Stomach smooth muscle (tissue), 2 donors: ENCODE data around the gene SPATA6.
"Not testable (repeated sequence)": the region's sequence is repeated elsewhere in the genome, so short reads cannot be mapped to it uniquely, and the experiment has no call there.

ENCODE experiments used
- H3K27ac ChIP-seq: one replicate; pipeline ENCODE4 v1.7.0; 2013; ENCODE audit warnings: mild to moderate bottlenecking, low read length, inconsistent platforms
- H3K27me3 ChIP-seq, 2 donors: one replicate each; pipeline ENCODE4 v1.7.0; 2013; ENCODE audit warnings: low read length in 2 of 2; ENCODE audit not compliant: insufficient read depth in 2 of 2, control insufficient read depth in 1 of 2
- H3K36me3 ChIP-seq, 2 donors: one replicate each; pipeline ENCODE4 v1.7.0; 2013; ENCODE audit warnings: low read length in 2 of 2; ENCODE audit not compliant: control insufficient read depth in 2 of 2, insufficient read depth in 2 of 2
- H3K4me1 ChIP-seq: one replicate; pipeline ENCODE4 v1.7.0; 2013; ENCODE audit warnings: low read length; ENCODE audit not compliant: control insufficient read depth, insufficient read depth
- H3K4me3 ChIP-seq, 2 donors: one replicate each; pipeline ENCODE4 v1.7.0; 2013; ENCODE audit warnings: low read length in 2 of 2
- H3K9ac ChIP-seq, 2 donors: one replicate each; pipeline ENCODE4 v1.7.0; 2013; ENCODE audit warnings: low read length in 2 of 2, mild to moderate bottlenecking in 1 of 2
- H3K9me3 ChIP-seq, 2 donors: one replicate each; pipeline ENCODE4 v1.7.0; 2013; ENCODE audit warnings: low read length in 2 of 2; ENCODE audit not compliant: control insufficient read depth in 2 of 2
- donor health status: healthy.
- donor health status: Pancreatic carcinoma.

The SPATA6 gene

GRCh38 chr1:48471691-48472576 lies at the start of gene SPATA6:
SPATA6 (minus strand) TSS chr1:48472204; CDS start chr1:48472008, 196 bp downstream.
- Histone ChIP-seq H3K4me3 (peak within 1 kb of the TSS; percentile 87 to 92), H3K27ac (peak within 1 kb of the TSS; percentile 95), H3K9ac (peak within 1 kb of the TSS; percentile 79 to 96), H3K36me3 (no peaks in the 10 kb centered on the region), H3K9me3 (no peaks in the 10 kb centered on the region), H3K27me3 (no peaks in the 10 kb centered on the region), H3K4me1 (peaks cover 14% of the 10 kb centered on the region)

DNA sequence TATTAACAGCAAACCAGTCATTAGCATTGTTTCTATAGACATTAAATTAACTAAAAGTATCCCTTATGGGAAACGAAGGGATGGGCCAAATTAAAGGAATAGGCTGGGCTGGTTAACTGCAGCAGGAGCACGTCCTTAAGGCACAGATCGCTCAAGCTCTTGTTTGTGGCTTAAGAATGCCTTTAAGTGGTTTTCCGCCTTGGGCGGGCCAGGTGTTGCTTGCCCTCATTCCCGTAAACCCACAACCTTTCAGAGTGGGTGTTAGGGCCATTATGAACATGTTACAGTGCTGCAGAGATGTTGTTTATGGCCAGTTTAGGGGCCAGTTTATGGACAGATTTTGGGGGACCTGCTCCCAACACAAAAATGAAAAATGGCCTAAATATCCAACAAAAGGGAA lies 47.9 kb upstream of the SPATA6 start:
- H3K4me1 ChIP-seq, H3K9me3 ChIP-seq, H3K9ac ChIP-seq, H3K36me3 ChIP-seq, H3K27ac ChIP-seq, H3K27me3 ChIP-seq, H3K4me3 ChIP-seq: not testable (repeated sequence)

- no peaks in the 10 kb centered on the region for H3K27me3 ChIP-seq
- no peaks in the 10 kb centered on the region for H3K9me3 ChIP-seq
- no peaks in the 10 kb centered on the region for H3K4me1 ChIP-seq
- H3K27ac ChIP-seq: no peak overlapping the region
- no peak overlapping the region for H3K4me3 ChIP-seq
- H3K9ac ChIP-seq: no peak overlapping the region
- H3K36me3 ChIP-seq: no peaks in the 10 kb centered on the region
Observed at GRCh38 chr1:48506870-48507269, 34.9 kb upstream of the SPATA6 start.

DNA sequence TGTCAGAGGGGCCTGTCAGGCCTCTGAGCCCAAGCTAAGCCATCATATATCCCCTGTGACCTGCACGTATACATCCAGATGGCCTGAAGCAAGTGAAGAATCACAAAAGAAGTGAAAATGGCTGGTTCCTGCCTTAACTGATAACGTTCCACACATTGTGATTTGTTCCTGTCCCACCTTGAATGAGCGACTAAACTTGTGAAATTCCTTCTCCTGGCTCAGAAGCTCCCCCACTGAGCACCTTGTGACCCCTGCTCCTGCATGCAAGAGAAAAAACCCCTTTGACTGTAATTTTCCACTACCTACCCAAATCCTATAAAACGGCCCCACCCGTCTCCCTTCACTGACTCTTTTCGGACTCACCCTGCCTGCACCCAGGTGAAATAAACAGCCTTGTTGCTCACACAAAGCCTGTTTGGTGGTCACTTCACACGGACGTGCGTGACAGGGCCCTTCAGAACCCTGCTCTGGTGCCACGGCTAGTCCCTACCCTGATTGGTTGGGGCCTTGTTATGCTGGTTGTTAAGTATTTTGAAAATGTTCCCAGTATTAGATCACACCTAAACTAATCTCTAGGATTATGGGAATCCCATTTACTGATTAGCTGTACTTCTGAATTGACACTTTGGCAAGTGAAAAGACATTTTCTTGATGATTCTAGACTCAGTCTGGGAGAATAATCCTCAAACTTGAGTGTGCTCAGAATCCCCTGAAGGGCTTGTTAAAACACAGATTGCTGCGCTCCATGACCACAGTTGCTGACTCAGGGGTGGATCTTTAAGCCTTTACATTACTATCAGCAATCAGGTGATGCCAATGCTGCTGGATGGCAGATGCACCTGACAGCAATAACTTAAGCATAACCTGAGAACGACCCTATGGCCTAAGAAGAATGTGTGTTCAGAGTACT lies 28.8 kb upstream of the SPATA6 start:
- Histone ChIP-seq H3K27ac (no peak overlapping the region), H3K4me1 (peaks cover 2% of the 10 kb centered on the region), H3K27me3 (no peaks in the 10 kb centered on the region), H3K9me3 (no peaks in the 10 kb centered on the region), H3K9ac (no peak overlapping the region), H3K4me3 (no peak overlapping the region), H3K36me3 (no peaks in the 10 kb centered on the region)

DNA sequence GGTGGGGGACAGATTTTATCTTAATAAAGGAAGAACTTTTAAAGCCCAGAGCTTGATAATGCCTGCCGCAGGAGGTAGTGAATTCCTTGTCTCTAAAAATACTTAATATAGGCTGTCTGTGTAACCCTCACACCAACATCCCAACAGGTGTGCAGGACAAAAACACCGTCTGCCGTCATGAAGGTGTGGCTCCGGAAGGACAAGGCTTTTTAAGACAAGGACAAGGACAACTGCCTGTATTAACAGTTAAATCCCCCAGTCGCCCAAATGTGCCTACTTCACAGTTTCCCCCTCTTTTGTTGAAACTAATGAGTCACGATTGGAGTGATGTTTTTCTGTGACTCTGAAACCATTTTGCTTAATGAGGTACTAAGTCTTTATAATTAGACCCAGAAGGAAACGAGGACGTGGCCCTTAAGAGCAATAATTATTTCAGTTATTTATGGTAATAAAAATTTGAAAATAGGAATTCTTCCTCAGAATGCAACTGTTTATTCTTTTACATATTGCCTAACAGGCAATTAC lies 27.3 kb upstream of the SPATA6 start:
- Histone ChIP-seq H3K27ac (no peak overlapping the region), H3K4me3 (no peak overlapping the region), H3K9ac (no peak overlapping the region), H3K27me3 (no peaks in the 10 kb centered on the region), H3K4me1 (peaks cover 7% of the 10 kb centered on the region), H3K9me3 (no peaks in the 10 kb centered on the region), H3K36me3 (no peaks in the 10 kb centered on the region)

- Histone ChIP-seq H3K9me3 (no peaks in the 10 kb centered on the region), H3K4me3 (no peak overlapping the region), H3K27ac (no peak overlapping the region), H3K27me3 (no peaks in the 10 kb centered on the region), H3K4me1 (peaks cover 13% of the 10 kb centered on the region), H3K9ac (no peak overlapping the region), H3K36me3 (no peaks in the 10 kb centered on the region)
Observed at GRCh38 chr1:48498096-48498791, 26.2 kb upstream of the SPATA6 start.

DNA sequence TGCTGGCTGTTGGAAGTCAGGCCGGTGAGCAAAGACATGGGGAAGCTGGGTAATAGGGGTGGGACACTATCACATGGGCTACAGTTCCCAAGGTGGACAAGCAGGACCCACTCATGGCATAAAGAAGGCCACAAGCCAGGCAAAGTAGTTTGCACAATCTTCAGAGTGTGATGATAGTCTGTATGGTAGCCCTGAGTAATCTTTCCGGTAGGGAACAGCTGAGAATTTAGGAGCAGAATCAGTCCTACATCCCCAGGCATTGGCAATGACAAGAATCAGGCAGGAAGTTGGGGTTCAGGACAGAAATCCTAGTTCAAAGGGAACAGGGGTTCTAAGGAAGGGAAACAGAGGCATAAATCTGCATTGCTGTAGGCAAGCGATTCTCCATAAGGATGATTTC lies 23.9 kb upstream of the SPATA6 start:
- Histone ChIP-seq H3K27me3 (no peaks in the 10 kb centered on the region), H3K4me1 (peaks cover 15% of the 10 kb centered on the region), H3K36me3 (no peaks in the 10 kb centered on the region), H3K9me3 (no peaks in the 10 kb centered on the region), H3K9ac (no peak overlapping the region), H3K27ac (no peak overlapping the region), H3K4me3 (no peak overlapping the region)

GRCh38 chr1:48495166-48495565 lies 23.2 kb upstream of the SPATA6 start:
- Histone ChIP-seq H3K36me3 (no peaks in the 10 kb centered on the region), H3K9ac (no peak overlapping the region), H3K4me1 (peaks cover 15% of the 10 kb centered on the region), H3K27ac (no peak overlapping the region), H3K27me3 (no peaks in the 10 kb centered on the region), H3K4me3 (no peak overlapping the region), H3K9me3 (no peaks in the 10 kb centered on the region)

DNA sequence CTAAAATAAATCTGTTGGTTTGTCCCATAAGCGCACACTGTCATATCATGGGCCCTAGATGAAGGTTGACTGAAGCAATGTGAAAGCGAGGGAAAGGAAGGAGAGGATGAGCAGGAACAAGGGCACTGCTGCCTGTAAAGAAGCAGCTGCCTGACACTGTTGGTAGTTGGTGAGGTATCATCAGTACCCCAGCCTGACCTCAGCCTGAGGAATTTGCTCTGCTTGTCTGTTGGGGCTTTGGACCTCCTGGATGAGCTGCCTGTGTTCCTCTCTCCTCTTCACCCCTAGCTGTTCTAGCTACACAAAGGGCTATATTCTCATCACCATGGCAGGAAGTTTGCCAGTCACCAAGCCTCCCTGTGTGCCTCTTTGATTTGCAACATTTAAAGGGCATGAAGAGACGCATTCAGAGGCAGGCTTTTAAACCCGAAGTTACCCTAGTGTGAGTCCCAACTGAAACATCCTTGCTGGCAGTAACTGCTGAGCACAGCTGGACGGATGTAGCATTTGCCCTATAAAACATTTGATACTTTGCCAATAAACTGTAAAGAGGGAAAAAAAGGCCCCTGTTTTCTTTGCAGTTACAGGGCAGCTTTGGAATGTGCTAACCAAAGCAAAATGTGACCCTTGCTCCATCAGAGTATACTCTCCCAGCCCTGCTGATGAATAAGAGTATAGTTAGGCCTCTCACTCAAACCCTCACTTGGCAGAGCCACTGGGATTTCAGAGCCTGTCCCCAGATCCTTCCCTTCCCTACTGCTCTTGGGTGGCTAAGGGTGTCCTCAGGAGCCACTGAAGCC lies 22.2 kb upstream of the SPATA6 start:
- no peak overlapping the region for H3K27ac ChIP-seq
- peaks cover 15% of the 10 kb centered on the region for H3K4me1 ChIP-seq
- H3K27me3 ChIP-seq: no peaks in the 10 kb centered on the region
- H3K9me3 ChIP-seq: no peaks in the 10 kb centered on the region
- no peaks in the 10 kb centered on the region for H3K36me3 ChIP-seq
- H3K9ac ChIP-seq: peak overlapping the region in 1 of 2 donors; percentile 36
- H3K4me3 ChIP-seq: peak overlapping the region in 1 of 2 donors; percentile 15

DNA sequence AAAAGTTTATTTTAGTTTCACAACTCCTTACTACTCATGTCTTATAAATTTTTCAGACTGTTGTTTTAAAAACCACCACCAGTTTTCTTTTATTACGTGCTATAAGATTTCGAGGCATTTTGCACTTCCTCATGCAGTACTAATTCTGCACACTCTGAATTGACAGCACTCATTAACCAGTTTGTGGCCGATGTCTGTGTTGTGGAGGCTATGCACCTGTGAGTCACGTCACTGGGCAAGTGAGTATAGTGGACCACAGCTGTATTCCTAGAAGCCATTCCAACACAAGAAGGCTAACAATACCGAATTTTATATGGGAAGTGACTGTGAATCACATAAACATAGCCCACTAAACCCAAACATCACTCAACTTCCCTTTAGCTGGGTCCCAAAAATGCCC lies 21.0 kb upstream of the SPATA6 start:
- H3K36me3 ChIP-seq: no peaks in the 10 kb centered on the region
- H3K27me3 ChIP-seq: no peaks in the 10 kb centered on the region
- H3K9ac ChIP-seq: no peak overlapping the region
- peaks cover 13% of the 10 kb centered on the region for H3K4me1 ChIP-seq
- H3K4me3 ChIP-seq: no peak overlapping the region
- no peaks in the 10 kb centered on the region for H3K9me3 ChIP-seq
- no peak overlapping the region for H3K27ac ChIP-seq
